ENCODE data around the gene CNKSR3.
"Not testable (repeated sequence)": the region's sequence is repeated elsewhere in the genome, so short reads cannot be mapped to it uniquely, and the experiment has no call there.

Gene CNKSR3

GRCh38 chr6:154526996-154527395, 16.5 kb upstream of the CNKSR3 start:
- DNase-seq: no peak

- no peak for DNase-seq
Measured at GRCh38 chr6:154522576-154522975, 12.1 kb upstream of the CNKSR3 start.

- DNase-seq: no peak
Measured at GRCh38 chr6:154521412-154521811, 10.9 kb upstream of the CNKSR3 start.

GRCh38 chr6:154520280-154520679, 9.8 kb upstream of the CNKSR3 start:
- DNase-seq: no peak

- DNase-seq: no peak
Measured at GRCh38 chr6:154518396-154518795, 7.9 kb upstream of the CNKSR3 start.

- no peak for DNase-seq
Measured at GRCh38 chr6:154516276-154516675, 5.8 kb upstream of the CNKSR3 start.

- no peak for DNase-seq
Measured at GRCh38 chr6:154515826-154516225, 5.3 kb upstream of the CNKSR3 start.

- not testable (repeated sequence) for DNase-seq
Measured at GRCh38 chr6:154515076-154515475, 4.6 kb upstream of the CNKSR3 start.

GRCh38 chr6:154514481-154514880, 4.0 kb upstream of the CNKSR3 start:
- no peak for DNase-seq

GRCh38 chr6:154513601-154514320, 3.3 kb upstream of the CNKSR3 start:
- no peak for DNase-seq

GRCh38 chr6:154512201-154512600, 1.7 kb upstream of the CNKSR3 start:
- no peak for DNase-seq

- DNase-seq: no peak
Measured at GRCh38 chr6:154511791-154512190, 1.3 kb upstream of the CNKSR3 start.

GRCh38 chr6:154509421-154510143, 903 bp downstream of the CNKSR3 start:
- no peak for DNase-seq

- no peak for DNase-seq
Measured at GRCh38 chr6:154508573-154509375, 1.7 kb downstream of the CNKSR3 start.

- DNase-seq: no peak
Measured at GRCh38 chr6:154506991-154507898, 3.2 kb downstream of the CNKSR3 start.

GRCh38 chr6:154506582-154506981, 3.9 kb downstream of the CNKSR3 start:
- no peak for DNase-seq

- DNase-seq: no peak
Measured at GRCh38 chr6:154506108-154506507, 4.4 kb downstream of the CNKSR3 start.

- no peak for DNase-seq
Measured at GRCh38 chr6:154504865-154505449, 5.5 kb downstream of the CNKSR3 start.

- DNase-seq: no peak
Measured at GRCh38 chr6:154504102-154504501, 6.4 kb downstream of the CNKSR3 start.

- no peak for DNase-seq
Measured at GRCh38 chr6:154503658-154504057, 6.8 kb downstream of the CNKSR3 start.

GRCh38 chr6:154502553-154502952, 7.9 kb downstream of the CNKSR3 start:
- no peak for DNase-seq

- DNase-seq: no peak
Measured at GRCh38 chr6:154501578-154501868, 9.0 kb downstream of the CNKSR3 start.
